ENCODE results near the gene TNFRSF12A. TPM values are rescaled to one million over a fixed set of nuclear protein-coding genes. Genes with fewer than 3 reads are reported as not detected.

The TNFRSF12A gene
- polyA plus RNA-seq, 1 experiment: 282 TPM

DNA sequence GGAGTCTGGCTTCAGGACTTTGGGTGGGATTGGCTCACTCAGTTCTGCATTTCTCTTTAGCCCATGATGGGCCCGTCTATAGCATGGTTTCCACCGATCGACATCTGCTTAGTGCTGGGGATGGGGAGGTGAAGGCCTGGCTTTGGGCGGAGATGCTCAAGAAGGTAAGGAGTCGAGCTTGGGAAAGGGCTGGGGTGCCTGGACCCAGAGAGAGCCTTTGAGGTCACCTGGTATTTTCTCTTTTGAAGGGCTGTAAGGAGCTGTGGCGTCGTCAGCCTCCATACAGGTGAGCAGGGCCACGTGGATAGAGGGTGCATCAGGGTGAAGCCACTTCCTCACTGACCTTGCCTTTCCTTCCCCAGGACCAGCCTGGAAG, 5.8 kb downstream of the TNFRSF12A start:
- peaks cover 28% of the 10 kb centered on the region for H3K36me3 ChIP-seq (ENCODE audit: control insufficient read depth, insufficient read depth, low read length)
- no peak for DNase-seq (ENCODE audit: low read depth)
- CTCF ChIA-PET: interaction anchor here (1.5 to 9.4 kb wide), 2 partner anchors 16 to 22 kb away, joined by 8 to 97 read pairs; partner anchors contain the start of gene MMP25
- POLR2A ChIA-PET: no interaction called here
- H3K4me3 ChIP-seq (ENCODE audit: low read depth, low read length): no peak overlapping the region
- peaks cover 2% of the 10 kb centered on the region; the same call in 1 of the 2 replicates for H3K27me3 ChIP-seq (ENCODE audit: control insufficient read depth, insufficient read depth, low read length)
- TF ChIP-seq CTCF (IDR thresholded peaks at IDR 0.05; ENCODE audit: insufficient read depth, low read depth, low read length): no peak

GRCh38 chr16:3026609-3027488, 6.7 kb downstream of the TNFRSF12A start:
- no peak for TF ChIP-seq CTCF (IDR thresholded peaks at IDR 0.05; ENCODE audit: insufficient read depth, low read depth, low read length)
- ChIA-PET POLR2A (no interaction called here), CTCF (interaction anchor here (0.6 to 9.4 kb wide), 6 partner anchors 10 to 105 kb away, joined by 3 to 97 read pairs (median 8); partner anchors contain the start of genes BICDL2 and MMP25)

GRCh38 chr16:3027489-3027795, 7.3 kb downstream of the TNFRSF12A start:
- POLR2A ChIA-PET: no interaction called here
- TF ChIP-seq CTCF (IDR thresholded peaks at IDR 0.05; ENCODE audit: insufficient read depth, low read depth, low read length): no peak
- CTCF ChIA-PET: interaction anchor here (0.6 to 9.4 kb wide), 12 partner anchors 6 to 104 kb away, joined by 3 to 97 read pairs (median 6); partner anchors contain the start of genes BICDL2, CLDN9, HCFC1R1 and MMP25

More at GRCh38 chr16:3026609-3027488, 6.7 kb downstream of the TNFRSF12A start:
- H3K4me3 ChIP-seq (ENCODE audit: low read depth, low read length): no peak overlapping the region
- peaks cover 2% of the 10 kb centered on the region; the same call in 1 of the 2 replicates for H3K27me3 ChIP-seq (ENCODE audit: control insufficient read depth, insufficient read depth, low read length)
- no peak for DNase-seq (ENCODE audit: low read depth)
- peaks cover 22% of the 10 kb centered on the region for H3K36me3 ChIP-seq (ENCODE audit: control insufficient read depth, insufficient read depth, low read length)

DNA sequence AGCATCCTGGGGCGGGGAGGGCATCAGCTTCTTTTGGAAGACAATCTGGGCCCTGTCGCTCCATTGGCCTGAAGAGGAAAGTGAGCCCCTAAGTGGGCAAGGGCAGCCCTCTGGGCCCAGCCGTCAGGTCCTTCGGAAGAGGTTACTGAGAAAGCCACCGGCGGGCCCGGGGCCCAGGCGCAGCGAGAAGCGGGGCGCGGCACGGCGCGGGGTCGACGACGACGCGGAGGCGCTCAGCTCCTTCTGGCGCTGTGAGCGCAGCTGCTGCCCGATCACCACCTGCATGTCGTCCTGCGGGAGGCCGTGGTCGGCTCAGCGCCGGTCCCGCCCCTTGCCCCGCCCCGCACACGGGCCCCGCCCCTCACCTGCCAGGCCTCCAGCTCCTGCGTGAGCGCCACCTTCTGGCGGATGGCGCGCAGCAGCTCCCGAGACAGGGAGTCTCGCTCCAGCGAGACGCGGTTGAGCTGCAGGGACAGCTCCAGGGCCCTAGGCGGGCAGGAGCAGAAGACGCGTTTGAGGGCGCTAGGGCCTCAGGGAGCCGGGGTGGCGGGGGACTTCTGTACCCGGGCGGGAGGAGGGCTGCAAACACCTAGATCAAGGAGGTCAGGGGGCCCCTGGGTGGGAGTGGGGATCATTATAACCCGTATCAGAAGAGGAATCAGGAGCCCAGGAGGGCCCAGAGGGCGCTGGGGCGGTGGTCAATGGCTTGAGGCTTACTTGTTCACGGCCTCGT, 8.0 kb downstream of the TNFRSF12A start:
- no peak overlapping the region for H3K4me3 ChIP-seq (ENCODE audit: low read depth, low read length)
- peak; percentile 80 for TF ChIP-seq CTCF (IDR thresholded peaks at IDR 0.05; ENCODE audit: insufficient read depth, low read depth, low read length)
- DNase-seq (ENCODE audit: low read depth): no peak
- POLR2A ChIA-PET: no interaction called here
- H3K36me3 ChIP-seq (ENCODE audit: control insufficient read depth, insufficient read depth, low read length): peaks cover 17% of the 10 kb centered on the region
- H3K27me3 ChIP-seq (ENCODE audit: control insufficient read depth, insufficient read depth, low read length): peaks cover 6% of the 10 kb centered on the region
- CTCF ChIA-PET: interaction anchor here (0.5 to 9.4 kb wide), 19 partner anchors 7 to 436 kb away, joined by 3 to 97 read pairs (median 5); partner anchors contain the start of genes BICDL2, CLDN9, HCFC1R1 and MMP25

More at GRCh38 chr16:3027489-3027795, 7.3 kb downstream of the TNFRSF12A start:
- DNase-seq (ENCODE audit: low read depth): no peak
- Histone ChIP-seq H3K4me3 (ENCODE audit: low read depth, low read length) (no peak overlapping the region), H3K27me3 (ENCODE audit: control insufficient read depth, insufficient read depth, low read length) (peaks cover 5% of the 10 kb centered on the region), H3K36me3 (ENCODE audit: control insufficient read depth, insufficient read depth, low read length) (peaks cover 19% of the 10 kb centered on the region)
